Measurements from ENCODE around the gene ROBO1.

ROBO1 gene

GRCh38 chr3:79245284-79246138, 522.3 kb downstream of the ROBO1 start:
- no peaks in the 10 kb centered on the region for H3K4me1 Mint-ChIP-seq
- ATAC-seq (no peak), DNase-seq (no peak)
- no peaks in the 10 kb centered on the region for H3K36me3 Mint-ChIP-seq (ENCODE audit: low read depth)
- H3K4me3 Mint-ChIP-seq: no peak overlapping the region
- no peaks in the 10 kb centered on the region for H3K27me3 Mint-ChIP-seq
- peaks cover 7% of the 10 kb centered on the region for H3K9me3 Mint-ChIP-seq
- H3K27ac Mint-ChIP-seq: no peak overlapping the region

- H3K27me3 Mint-ChIP-seq: no peaks in the 10 kb centered on the region
- peaks cover 12% of the 10 kb centered on the region for H3K9me3 Mint-ChIP-seq
- no peaks in the 10 kb centered on the region for H3K36me3 Mint-ChIP-seq (ENCODE audit: low read depth)
- H3K4me1 Mint-ChIP-seq: no peaks in the 10 kb centered on the region
- no peak overlapping the region for H3K4me3 Mint-ChIP-seq
- ATAC-seq (no peak), DNase-seq (no peak)
- H3K27ac Mint-ChIP-seq: no peak overlapping the region
These were observed 531.3 kb downstream of the ROBO1 start for GRCh38 chr3:79236496-79236895.

- DNase-seq: no peak
- peaks cover 10% of the 10 kb centered on the region for H3K9me3 Mint-ChIP-seq
- H3K27me3 Mint-ChIP-seq: no peaks in the 10 kb centered on the region
- no peak overlapping the region for H3K4me3 Mint-ChIP-seq
- no peaks in the 10 kb centered on the region for H3K4me1 Mint-ChIP-seq
- no peak overlapping the region for H3K27ac Mint-ChIP-seq
- no peaks in the 10 kb centered on the region for H3K36me3 Mint-ChIP-seq (ENCODE audit: low read depth)
- ATAC-seq: no peak
These were observed 534.3 kb downstream of the ROBO1 start for GRCh38 chr3:79233431-79234060.

DNA sequence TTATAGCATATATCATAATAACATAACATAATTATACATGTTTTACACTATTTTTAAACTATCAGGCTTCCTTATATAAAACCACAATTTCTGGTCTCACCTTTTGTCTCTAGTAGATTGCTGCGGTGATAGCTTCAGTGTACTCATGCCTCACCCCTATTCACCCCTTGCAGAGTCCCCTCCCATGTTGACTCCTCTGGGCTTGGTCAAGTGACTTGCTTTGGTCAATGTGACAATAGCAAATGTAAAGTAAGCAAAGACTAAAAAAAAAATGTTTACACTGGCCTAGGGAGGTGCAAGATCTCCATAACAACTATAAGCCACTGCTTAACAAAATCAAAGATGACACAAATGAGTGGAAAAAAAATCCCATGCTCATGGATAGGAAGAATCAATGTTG, 537.5 kb downstream of the ROBO1 start:
- peaks cover 14% of the 10 kb centered on the region for H3K9me3 Mint-ChIP-seq
- no peak overlapping the region for H3K4me3 Mint-ChIP-seq
- no peaks in the 10 kb centered on the region for H3K27me3 Mint-ChIP-seq
- no peak overlapping the region for H3K27ac Mint-ChIP-seq
- H3K4me1 Mint-ChIP-seq: no peaks in the 10 kb centered on the region
- DNase-seq (no peak), ATAC-seq (no peak)
- H3K36me3 Mint-ChIP-seq (ENCODE audit: low read depth): no peaks in the 10 kb centered on the region

GRCh38 chr3:79217096-79217495, 550.7 kb downstream of the ROBO1 start:
- no peaks in the 10 kb centered on the region for H3K9me3 Mint-ChIP-seq
- no peak overlapping the region for H3K27ac Mint-ChIP-seq
- no peaks in the 10 kb centered on the region for H3K27me3 Mint-ChIP-seq
- no peak overlapping the region for H3K4me3 Mint-ChIP-seq
- DNase-seq (no peak), ATAC-seq (no peak)
- H3K36me3 Mint-ChIP-seq (ENCODE audit: low read depth): no peaks in the 10 kb centered on the region
- no peaks in the 10 kb centered on the region for H3K4me1 Mint-ChIP-seq

GRCh38 chr3:79215286-79215685, 552.5 kb downstream of the ROBO1 start:
- no peaks in the 10 kb centered on the region for H3K36me3 Mint-ChIP-seq (ENCODE audit: low read depth)
- ATAC-seq: no peak
- no peak for DNase-seq
- H3K4me1 Mint-ChIP-seq: no peaks in the 10 kb centered on the region
- no peak overlapping the region for H3K4me3 Mint-ChIP-seq
- H3K27ac Mint-ChIP-seq: no peak overlapping the region
- no peaks in the 10 kb centered on the region for H3K9me3 Mint-ChIP-seq
- H3K27me3 Mint-ChIP-seq: no peaks in the 10 kb centered on the region

- DNase-seq (no peak), ATAC-seq (no peak)
- no peak overlapping the region for H3K27ac Mint-ChIP-seq
- no peaks in the 10 kb centered on the region for H3K4me1 Mint-ChIP-seq
- H3K9me3 Mint-ChIP-seq: peaks cover 15% of the 10 kb centered on the region
- no peak overlapping the region for H3K4me3 Mint-ChIP-seq
- no peaks in the 10 kb centered on the region for H3K36me3 Mint-ChIP-seq (ENCODE audit: low read depth)
- no peaks in the 10 kb centered on the region for H3K27me3 Mint-ChIP-seq
These were observed 556.0 kb downstream of the ROBO1 start for GRCh38 chr3:79211586-79212359.

DNA sequence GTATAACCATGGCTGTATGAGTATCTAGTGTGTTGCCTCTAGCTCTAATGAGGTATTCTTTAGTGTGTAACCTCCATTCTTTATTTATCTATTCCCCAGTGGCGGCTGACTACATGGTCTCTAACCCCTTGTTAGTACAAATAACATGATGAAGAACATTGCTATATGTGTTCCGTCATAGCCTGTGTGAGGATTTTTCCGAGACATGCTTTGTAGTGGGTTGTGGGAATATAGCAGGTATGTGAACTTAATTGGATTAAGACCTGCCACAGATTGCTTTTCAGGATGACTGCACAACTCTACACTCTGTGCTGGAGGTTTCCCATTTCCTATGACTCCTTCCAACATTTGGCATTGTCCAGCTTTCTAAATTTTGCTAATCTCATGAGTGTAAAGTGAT, 563.4 kb downstream of the ROBO1 start:
- H3K36me3 Mint-ChIP-seq (ENCODE audit: low read depth): no peaks in the 10 kb centered on the region
- ATAC-seq (no peak), DNase-seq (no peak)
- H3K4me3 Mint-ChIP-seq: no peak overlapping the region
- H3K4me1 Mint-ChIP-seq: no peaks in the 10 kb centered on the region
- no peak overlapping the region for H3K27ac Mint-ChIP-seq
- peaks cover 10% of the 10 kb centered on the region for H3K9me3 Mint-ChIP-seq
- no peaks in the 10 kb centered on the region for H3K27me3 Mint-ChIP-seq

DNA sequence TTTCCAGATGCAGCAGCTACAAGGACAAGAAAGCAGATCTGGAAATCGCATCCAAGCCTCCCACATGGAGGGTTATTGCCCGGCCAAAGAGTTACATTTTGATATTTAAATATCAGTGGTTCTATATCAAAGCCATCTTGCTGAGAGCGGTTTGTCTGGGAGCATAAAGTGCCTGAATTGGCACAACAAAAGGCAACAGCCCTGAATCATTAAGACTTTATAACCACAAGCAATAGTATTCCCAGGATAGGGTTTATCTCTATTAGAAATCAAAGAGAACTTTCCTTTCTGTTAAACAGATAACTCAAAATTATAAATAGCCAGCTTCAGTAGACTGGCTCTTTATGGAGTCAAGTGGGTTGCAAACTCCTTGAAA, 564.7 kb downstream of the ROBO1 start:
- Mint-ChIP-seq H3K4me3 (no peak overlapping the region), H3K27ac (no peak overlapping the region), H3K36me3 (ENCODE audit: low read depth) (no peaks in the 10 kb centered on the region), H3K27me3 (no peaks in the 10 kb centered on the region), H3K9me3 (peaks cover 5% of the 10 kb centered on the region), H3K4me1 (no peaks in the 10 kb centered on the region)
- no peak for ATAC-seq
- DNase-seq: no peak

DNA sequence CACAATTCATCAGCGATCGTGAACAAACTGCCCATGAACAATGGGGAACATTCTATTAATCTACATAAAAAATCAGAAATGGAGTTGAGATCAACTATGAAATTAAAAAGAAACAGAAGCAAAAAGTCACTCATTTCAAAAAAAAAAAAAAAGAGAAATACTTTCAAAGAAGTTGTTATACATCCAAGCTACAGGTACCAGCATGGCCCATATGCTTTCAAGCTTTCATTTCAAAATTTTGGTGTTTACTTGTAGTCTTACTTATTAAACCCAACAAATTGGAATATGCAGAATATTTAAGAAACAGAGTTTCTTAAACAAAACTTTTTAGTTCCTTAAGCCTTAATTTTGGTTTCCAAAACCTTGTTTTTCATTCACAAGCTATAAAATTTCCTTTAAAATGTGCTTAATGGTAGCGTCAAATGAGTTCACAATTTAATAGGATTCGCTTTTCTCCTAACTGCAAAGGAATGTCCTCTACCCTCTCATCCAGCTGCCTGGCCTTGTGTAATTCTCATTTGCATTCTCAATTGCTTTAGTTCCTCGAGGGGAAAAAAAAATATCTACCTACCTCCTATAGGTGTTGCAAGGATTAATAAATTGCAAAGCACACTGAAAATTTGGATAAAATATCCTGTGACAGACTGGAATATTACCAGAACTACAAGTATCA, 565.2 kb downstream of the ROBO1 start:
- Mint-ChIP-seq H3K27ac (no peak overlapping the region), H3K4me3 (no peak overlapping the region), H3K9me3 (peaks cover 5% of the 10 kb centered on the region), H3K27me3 (no peaks in the 10 kb centered on the region), H3K36me3 (ENCODE audit: low read depth) (no peaks in the 10 kb centered on the region), H3K4me1 (no peaks in the 10 kb centered on the region)
- DNase-seq: no peak
- no peak for ATAC-seq

DNA sequence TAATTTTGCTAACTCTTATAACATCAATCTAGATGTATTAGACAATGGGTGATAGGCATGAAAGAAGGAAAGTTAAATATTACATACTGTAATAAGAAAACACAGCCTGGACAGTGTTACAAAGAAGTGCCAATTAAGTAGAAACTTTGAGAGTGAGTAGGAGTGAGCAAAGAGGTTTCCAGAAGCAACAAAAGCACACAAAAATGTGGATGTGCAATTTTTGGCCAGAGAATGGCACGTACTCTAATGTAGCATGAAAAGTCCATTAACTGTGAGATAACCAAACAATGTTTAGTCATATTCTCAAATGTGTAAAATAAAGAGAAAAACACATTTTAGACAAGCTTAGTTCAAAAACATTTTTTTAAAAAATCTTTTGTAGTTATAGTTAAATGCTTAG, 567.3 kb downstream of the ROBO1 start:
- ATAC-seq: no peak
- no peak overlapping the region for H3K27ac Mint-ChIP-seq
- H3K9me3 Mint-ChIP-seq: peaks cover 13% of the 10 kb centered on the region
- H3K4me3 Mint-ChIP-seq: no peak overlapping the region
- no peaks in the 10 kb centered on the region for H3K36me3 Mint-ChIP-seq (ENCODE audit: low read depth)
- H3K4me1 Mint-ChIP-seq: no peaks in the 10 kb centered on the region
- DNase-seq: no peak
- no peaks in the 10 kb centered on the region for H3K27me3 Mint-ChIP-seq

DNA sequence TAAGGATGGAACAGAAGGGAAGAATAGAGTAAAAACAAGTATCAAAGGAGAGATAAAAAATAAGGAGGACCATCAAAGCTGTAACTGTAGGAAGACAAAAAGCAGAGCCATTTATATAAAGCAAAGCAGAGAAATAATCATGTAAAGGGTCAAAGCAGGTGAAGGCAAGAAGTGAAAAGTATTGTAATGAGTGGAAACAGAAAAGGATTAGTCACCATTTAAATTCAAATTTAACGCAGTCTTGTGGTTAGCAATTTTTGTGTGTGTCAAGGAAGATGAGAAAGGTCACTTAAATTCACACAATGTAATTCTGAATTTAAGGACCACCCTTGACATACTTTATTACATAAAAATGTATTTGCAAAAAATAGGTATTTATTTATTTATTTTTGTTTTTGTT, 567.8 kb downstream of the ROBO1 start:
- DNase-seq (no peak), ATAC-seq (no peak)
- Mint-ChIP-seq H3K36me3 (ENCODE audit: low read depth) (no peaks in the 10 kb centered on the region), H3K4me3 (no peak overlapping the region), H3K9me3 (peaks cover 13% of the 10 kb centered on the region), H3K27me3 (no peaks in the 10 kb centered on the region), H3K4me1 (no peaks in the 10 kb centered on the region), H3K27ac (no peak overlapping the region)

GRCh38 chr3:79187426-79187825, 580.4 kb downstream of the ROBO1 start:
- ATAC-seq (no peak), DNase-seq (no peak)
- Mint-ChIP-seq H3K4me3 (no peak overlapping the region), H3K27ac (no peak overlapping the region), H3K4me1 (no peaks in the 10 kb centered on the region), H3K36me3 (ENCODE audit: low read depth) (no peaks in the 10 kb centered on the region), H3K27me3 (no peaks in the 10 kb centered on the region), H3K9me3 (peaks cover 8% of the 10 kb centered on the region)

- peaks cover 8% of the 10 kb centered on the region for H3K9me3 Mint-ChIP-seq
- no peaks in the 10 kb centered on the region for H3K36me3 Mint-ChIP-seq (ENCODE audit: low read depth)
- H3K27ac Mint-ChIP-seq: no peak overlapping the region
- no peak overlapping the region for H3K4me3 Mint-ChIP-seq
- ATAC-seq (no peak), DNase-seq (no peak)
- no peaks in the 10 kb centered on the region for H3K4me1 Mint-ChIP-seq
- H3K27me3 Mint-ChIP-seq: no peaks in the 10 kb centered on the region
These were observed 583.5 kb downstream of the ROBO1 start for GRCh38 chr3:79184251-79184650.
